SK-N-SH treated with all-trans-retinoic acid at 6 μM for 48 hours (cell line): ENCODE measurements around the gene ASCC1.

Experiments used
- ATAC-seq: fragments of 200-7000 bp; cut with Tn5 transposase; 3 replicates; pipeline ENCODE4 v1.9.1; 2020; ENCODE audit warnings: mild to moderate bottlenecking, moderate library complexity
- ARNTL ChIP-seq: fragments of 450-650 bp; formaldehyde crosslinking; IDR thresholded peaks from 2 replicates; pipeline ENCODE4 v1.5.0; 2020; ENCODE audit warnings: low read depth, mild to moderate bottlenecking, moderate library complexity, borderline replicate concordance
- BACH2 ChIP-seq: fragments of 250-450 bp; sonication (Bioruptor Pico); IDR thresholded peaks from 2 replicates; pipeline ENCODE4 v1.9.0; 2021; ENCODE audit warnings: mild to moderate bottlenecking, borderline replicate concordance
- CREB5 ChIP-seq: fragments of 250-450 bp; sonication (Bioruptor Pico); IDR thresholded peaks from 2 replicates; pipeline ENCODE4 v1.5.1; 2020; ENCODE audit warnings: low read depth, mild to moderate bottlenecking, moderate library complexity
- CSDC2 ChIP-seq: fragments of 250-450 bp; sonication (Bioruptor Pico); IDR thresholded peaks from 2 replicates; pipeline ENCODE4 v1.5.0; 2020; ENCODE audit warnings: mild to moderate bottlenecking, moderate library complexity
- GLIS3 ChIP-seq: fragments of 250-450 bp; sonication (Bioruptor Pico); IDR thresholded peaks from 2 replicates; pipeline ENCODE4 v1.5.0; 2020; ENCODE audit warnings: mild to moderate bottlenecking, moderate library complexity
- ISL1 ChIP-seq: fragments of 250-450 bp; sonication (Bioruptor Pico); IDR thresholded peaks from 2 replicates; pipeline ENCODE4 v2.1.2; 2022; ENCODE audit warnings: mild to moderate bottlenecking, moderate library complexity
- OSR1 ChIP-seq: fragments of 250-450 bp; sonication (Bioruptor Pico); IDR thresholded peaks from 2 replicates; pipeline ENCODE4 v1.8.0; 2022; ENCODE audit warnings: moderate library complexity, mild to moderate bottlenecking, inconsistent platforms
- POU6F1 ChIP-seq: fragments of 250-450 bp; sonication (Bioruptor Pico); IDR thresholded peaks from 2 replicates; pipeline ENCODE4 v1.8.0; 2021; ENCODE audit warnings: low read depth, mild to moderate bottlenecking, moderate library complexity, borderline replicate concordance
- PPARA ChIP-seq: fragments of 250-450 bp; sonication (Bioruptor Pico); IDR thresholded peaks from 2 replicates; pipeline ENCODE4 v1.5.0; 2020; ENCODE audit warnings: mild to moderate bottlenecking, borderline replicate concordance
- RARB ChIP-seq: fragments of 250-450 bp; sonication (Bioruptor Pico); IDR thresholded peaks from 2 replicates; pipeline ENCODE4 v1.8.0; 2021; ENCODE audit warnings: mild to moderate bottlenecking, moderate library complexity
- SNAI2 ChIP-seq: fragments of 250-450 bp; sonication (Bioruptor Pico); IDR thresholded peaks from 2 replicates; pipeline ENCODE4 v1.5.0; 2020; ENCODE audit warnings: mild to moderate bottlenecking, moderate library complexity
- TCF4 ChIP-seq: fragments of 250-450 bp; sonication (Bioruptor Pico); IDR thresholded peaks from 2 replicates; pipeline ENCODE4 v1.8.0; 2021; ENCODE audit warnings: mild to moderate bottlenecking, moderate library complexity, borderline replicate concordance
- TOX ChIP-seq: fragments of 250-450 bp; sonication (Bioruptor Pico); IDR thresholded peaks from 2 replicates; pipeline ENCODE4 v1.8.0; 2021; ENCODE audit warnings: mild to moderate bottlenecking, moderate library complexity, borderline replicate concordance
- TSHZ2 ChIP-seq: fragments of 250-450 bp; sonication (Bioruptor Pico); IDR thresholded peaks from 2 replicates; pipeline ENCODE4 v1.5.0; 2020; ENCODE audit warnings: mild to moderate bottlenecking, moderate library complexity
- ZC3H10 ChIP-seq: fragments of 250-450 bp; sonication (Bioruptor Pico); IDR thresholded peaks from 2 replicates; pipeline ENCODE4 v1.5.1; 2021; ENCODE audit warnings: mild to moderate bottlenecking, moderate library complexity
- ZFP3 ChIP-seq: fragments of 250-450 bp; sonication (Bioruptor Pico); IDR thresholded peaks from 2 replicates; pipeline ENCODE4 v1.5.0; 2020; ENCODE audit warnings: mild to moderate bottlenecking, moderate library complexity
- ZFP30 ChIP-seq: fragments of 450-650 bp; formaldehyde crosslinking; IDR thresholded peaks from 2 replicates; pipeline ENCODE4 v1.5.0; 2022; ENCODE audit warnings: mild to moderate bottlenecking, moderate library complexity
- ZNF565 ChIP-seq: fragments of 450-650 bp; formaldehyde crosslinking; conservative IDR thresholded peaks from 2 replicates; pipeline ENCODE4 v1.5.0; 2020; ENCODE audit warnings: low read depth, mild to moderate bottlenecking, moderate library complexity
- ZNF70 ChIP-seq: fragments of 450-650 bp; formaldehyde crosslinking; IDR thresholded peaks from 2 replicates; pipeline ENCODE4 v1.5.0; 2020; ENCODE audit warnings: mild to moderate bottlenecking, moderate library complexity
- ZNF8 ChIP-seq: fragments of 450-650 bp; formaldehyde crosslinking; IDR thresholded peaks from 2 replicates; pipeline ENCODE4 v1.5.0; 2020; ENCODE audit warnings: mild to moderate bottlenecking, moderate library complexity
- TF ChIP-seq, protein P1 (sequence below): fragments of 250-450 bp; sonication (Bioruptor Pico); IDR thresholded peaks from 2 replicates; pipeline ENCODE4 v1.5.1; 2021; ENCODE audit warnings: mild to moderate bottlenecking, moderate library complexity

ASCC1 gene

GRCh38 chr10:72095195-72095594 lies 120.9 kb downstream of the ASCC1 start:
- no peak for ATAC-seq
- TF ChIP-seq GLIS3 (CRISPR knock-in tag) (no peak), SNAI2 (CRISPR knock-in tag) (no peak), TCF4 (CRISPR knock-in tag) (no peak), ZFP30 (CRISPR knock-in tag) (no peak), TOX (CRISPR knock-in tag) (no peak), PPARA (CRISPR knock-in tag) (no peak), POU6F1 (no peak)

DNA sequence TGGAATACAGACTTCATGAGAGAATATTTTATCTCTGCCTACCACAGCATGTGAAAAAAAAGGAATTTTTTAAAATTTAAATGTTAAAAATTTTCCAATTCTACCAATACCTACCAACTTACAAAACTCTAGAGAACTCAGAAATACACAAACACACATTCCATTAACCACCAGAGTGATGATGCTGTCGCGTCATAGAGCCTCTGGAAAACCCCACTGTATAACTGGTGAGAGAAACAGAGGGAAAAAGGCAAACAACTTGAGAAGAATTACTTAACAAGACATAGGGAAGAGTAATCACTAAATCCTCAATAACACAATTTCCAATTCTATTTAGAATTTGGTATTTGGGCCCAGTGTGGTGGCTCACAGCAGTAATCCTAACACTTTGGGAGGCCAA lies 121.5 kb downstream of the ASCC1 start:
- TF ChIP-seq CREB5 (CRISPR knock-in tag), result no peak
- no peak for TF ChIP-seq ISL1 (CRISPR knock-in tag)
- TF ChIP-seq BACH2 (CRISPR knock-in tag), result no peak
- no peak for TF ChIP-seq RARB (CRISPR knock-in tag)
- TF ChIP-seq ZFP3 (CRISPR knock-in tag), result no peak
- TF ChIP-seq ZNF8 (CRISPR knock-in tag), result no peak
- TF ChIP-seq PPARA (CRISPR knock-in tag), result no peak
- no peak for TF ChIP-seq ARNTL (CRISPR knock-in tag)
- no peak for TF ChIP-seq ZC3H10 (CRISPR knock-in tag)
- TF ChIP-seq, all 23 proteins: peak for 0
- no peak for ATAC-seq

GRCh38 chr10:72093450-72093849 lies 122.6 kb downstream of the ASCC1 start:
- ATAC-seq, result no peak
- TF ChIP-seq ZNF565, result no peak
- TF ChIP-seq ISL1 (CRISPR knock-in tag), result no peak
- no peak for TF ChIP-seq ZNF8 (CRISPR knock-in tag)
- no peak for TF ChIP-seq TOX (CRISPR knock-in tag)
- TF ChIP-seq POU6F1, result no peak
- no peak for TF ChIP-seq ZNF70 (CRISPR knock-in tag)
- TF ChIP-seq, protein P1, sequence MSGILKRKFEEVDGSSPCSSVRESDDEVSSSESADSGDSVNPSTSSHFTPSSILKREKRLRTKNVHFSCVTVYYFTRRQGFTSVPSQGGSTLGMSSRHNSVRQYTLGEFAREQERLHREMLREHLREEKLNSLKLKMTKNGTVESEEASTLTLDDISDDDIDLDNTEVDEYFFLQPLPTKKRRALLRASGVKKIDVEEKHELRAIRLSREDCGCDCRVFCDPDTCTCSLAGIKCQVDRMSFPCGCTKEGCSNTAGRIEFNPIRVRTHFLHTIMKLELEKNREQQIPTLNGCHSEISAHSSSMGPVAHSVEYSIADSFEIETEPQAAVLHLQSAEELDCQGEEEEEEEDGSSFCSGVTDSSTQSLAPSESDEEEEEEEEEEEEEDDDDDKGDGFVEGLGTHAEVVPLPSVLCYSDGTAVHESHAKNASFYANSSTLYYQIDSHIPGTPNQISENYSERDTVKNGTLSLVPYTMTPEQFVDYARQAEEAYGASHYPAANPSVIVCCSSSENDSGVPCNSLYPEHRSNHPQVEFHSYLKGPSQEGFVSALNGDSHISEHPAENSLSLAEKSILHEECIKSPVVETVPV (CRISPR knock-in tag), result no peak
- TF ChIP-seq CSDC2 (CRISPR knock-in tag), result no peak
- TF ChIP-seq OSR1, result no peak

- no peak for TF ChIP-seq SNAI2 (CRISPR knock-in tag)
- TF ChIP-seq RARB (CRISPR knock-in tag), result no peak
- no peak for TF ChIP-seq ZNF565
- TF ChIP-seq CSDC2 (CRISPR knock-in tag), result no peak
- TF ChIP-seq TSHZ2 (CRISPR knock-in tag), result no peak
- TF ChIP-seq TOX (CRISPR knock-in tag), result no peak
- no peak for TF ChIP-seq ZNF70 (CRISPR knock-in tag)
- TF ChIP-seq PPARA (CRISPR knock-in tag), result no peak
- no peak for ATAC-seq
Measured at GRCh38 chr10:72092987-72093386, 123.1 kb downstream of the ASCC1 start.
